Activated B cell treated with CpG ODN at 0.5 μM for 24 hours (primary cell): ENCODE measurements around the gene ARHGEF33. TPM values are rescaled to one million over a fixed set of nuclear protein-coding genes. Genes with fewer than 3 reads are reported as not detected.

ENCODE experiments used
- ATAC-seq: fragments of 200-7000 bp; cut with Tn5 transposase; one replicate; pipeline ENCODE4 v1.10.0; 2021; ENCODE audit warnings: low read depth, mild to moderate bottlenecking, moderate library complexity
- CTCF ChIA-PET: fragments of 350-600 bp; sonication (Branson Sonifier 250); formaldehyde crosslinking; loops from one replicate; lab custom pipeline; 2021; ENCODE audit warnings: antibody characterized with exemption; lab: Charles Lee
- POLR2A ChIA-PET: fragments of 350-600 bp; sonication (Branson Sonifier 250); formaldehyde crosslinking; loops from one replicate; lab custom pipeline; 2021; ENCODE audit warnings: antibody characterized with exemption; lab: Charles Lee
- DNase-seq: peaks from one replicate; pipeline ENCODE4 v3.0.0; 2022
- H3K27ac Mint-ChIP-seq: one replicate; pipeline ENCODE4 v1.8.0; 2020; ENCODE audit warnings: mixed read lengths
- H3K27me3 Mint-ChIP-seq: one replicate; pipeline ENCODE4 v1.8.0; 2021; ENCODE audit warnings: mixed read lengths
- H3K36me3 Mint-ChIP-seq: one replicate; pipeline ENCODE4 v1.8.0; 2021; ENCODE audit warnings: low read depth, mixed read lengths
- H3K4me1 Mint-ChIP-seq: one replicate; pipeline ENCODE4 v1.8.0; 2021; ENCODE audit warnings: mixed read lengths
- H3K4me3 Mint-ChIP-seq: one replicate; pipeline ENCODE4 v1.8.0; 2020; ENCODE audit warnings: mild to moderate bottlenecking, mixed read lengths
- H3K9me3 Mint-ChIP-seq: one replicate; pipeline ENCODE4 v1.8.0; 2020; ENCODE audit warnings: mixed read lengths
- intact Hi-C: fragments of 100-400 bp; cut with micrococcal nuclease; formaldehyde crosslinking; loops from one replicate; pipeline ENCODE4 v1.15.1; 2024
- total RNA-seq: library from RNA; stranded (reverse); gene quantifications from 2 replicates; pipeline ENCODE4 v1.2.3, GENCODE V29; 2022
- TF ChIP-seq, protein P1 (sequence below): fragments of 200-600 bp; IDR thresholded peaks from one replicate; pipeline ENCODE4 v1.8.0; 2022; ENCODE audit warnings: antibody characterized with exemption, mild to moderate bottlenecking

ARHGEF33 gene
- total RNA-seq, 1 donor from 2014 or later: 0.69 TPM

DNA sequence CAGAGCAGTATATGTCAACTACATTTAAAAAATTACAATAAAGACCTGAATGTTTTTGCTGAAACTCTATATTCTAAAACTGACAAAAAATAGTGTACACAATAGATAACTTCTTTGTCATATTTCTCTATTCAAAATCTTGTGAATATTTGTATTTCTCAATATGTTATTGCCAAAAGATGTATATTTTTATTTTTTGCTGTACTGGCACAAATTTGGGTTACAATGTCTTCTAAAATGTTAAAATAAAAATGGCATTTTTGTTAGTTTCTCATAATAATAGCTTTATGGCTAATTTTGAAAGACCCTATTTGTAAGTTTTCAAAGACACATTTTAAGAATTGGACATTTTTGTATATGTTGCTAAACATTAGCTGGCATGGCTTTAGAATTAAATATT is 630 bp upstream of the ARHGEF33 start:
- ChIA-PET CTCF (no interaction called here), POLR2A (no interaction called here)
- ATAC-seq: no peak
- H3K36me3 Mint-ChIP-seq: no peaks in the 10 kb centered on the region
- H3K4me1 Mint-ChIP-seq: no peaks in the 10 kb centered on the region
- TF ChIP-seq, protein P1, sequence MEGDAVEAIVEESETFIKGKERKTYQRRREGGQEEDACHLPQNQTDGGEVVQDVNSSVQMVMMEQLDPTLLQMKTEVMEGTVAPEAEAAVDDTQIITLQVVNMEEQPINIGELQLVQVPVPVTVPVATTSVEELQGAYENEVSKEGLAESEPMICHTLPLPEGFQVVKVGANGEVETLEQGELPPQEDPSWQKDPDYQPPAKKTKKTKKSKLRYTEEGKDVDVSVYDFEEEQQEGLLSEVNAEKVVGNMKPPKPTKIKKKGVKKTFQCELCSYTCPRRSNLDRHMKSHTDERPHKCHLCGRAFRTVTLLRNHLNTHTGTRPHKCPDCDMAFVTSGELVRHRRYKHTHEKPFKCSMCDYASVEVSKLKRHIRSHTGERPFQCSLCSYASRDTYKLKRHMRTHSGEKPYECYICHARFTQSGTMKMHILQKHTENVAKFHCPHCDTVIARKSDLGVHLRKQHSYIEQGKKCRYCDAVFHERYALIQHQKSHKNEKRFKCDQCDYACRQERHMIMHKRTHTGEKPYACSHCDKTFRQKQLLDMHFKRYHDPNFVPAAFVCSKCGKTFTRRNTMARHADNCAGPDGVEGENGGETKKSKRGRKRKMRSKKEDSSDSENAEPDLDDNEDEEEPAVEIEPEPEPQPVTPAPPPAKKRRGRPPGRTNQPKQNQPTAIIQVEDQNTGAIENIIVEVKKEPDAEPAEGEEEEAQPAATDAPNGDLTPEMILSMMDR: no peak
- H3K9me3 Mint-ChIP-seq: no peaks in the 10 kb centered on the region
- no peaks in the 10 kb centered on the region for H3K27me3 Mint-ChIP-seq
- no peak for DNase-seq
- intact Hi-C loops: no loop called here
- H3K4me3 Mint-ChIP-seq: no peak overlapping the region
- no peak overlapping the region for H3K27ac Mint-ChIP-seq

DNA sequence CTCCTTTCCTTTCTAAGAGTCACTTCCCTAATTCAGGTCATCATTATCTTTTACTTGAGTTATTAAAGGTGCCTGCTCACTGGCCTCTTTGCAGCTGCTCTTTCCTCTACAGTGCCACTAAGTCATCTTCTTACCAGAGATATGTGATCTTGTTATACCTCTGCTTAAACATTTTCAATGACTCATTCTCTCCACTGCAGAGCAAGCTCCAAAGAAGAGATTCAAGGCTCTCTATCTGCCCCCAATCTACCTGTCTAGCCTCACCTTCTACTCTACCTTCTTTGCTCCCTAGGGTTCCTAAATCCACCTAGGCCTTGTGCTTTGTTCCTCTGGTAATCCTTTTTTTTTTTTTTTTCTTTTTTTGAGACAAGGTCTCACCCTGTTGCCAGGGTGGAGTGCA is 3.1 kb downstream of the ARHGEF33 start:
- ChIA-PET CTCF (no interaction called here), POLR2A (no interaction called here)
- no peak overlapping the region for H3K27ac Mint-ChIP-seq
- peaks cover under 1% of the 10 kb centered on the region for H3K27me3 Mint-ChIP-seq
- no peaks in the 10 kb centered on the region for H3K9me3 Mint-ChIP-seq
- TF ChIP-seq, protein P1: no peak
- ATAC-seq (no peak), DNase-seq (no peak)
- no peak overlapping the region for H3K4me3 Mint-ChIP-seq
- intact Hi-C loops: no loop called here
- no peaks in the 10 kb centered on the region for H3K4me1 Mint-ChIP-seq
- no peaks in the 10 kb centered on the region for H3K36me3 Mint-ChIP-seq

DNA sequence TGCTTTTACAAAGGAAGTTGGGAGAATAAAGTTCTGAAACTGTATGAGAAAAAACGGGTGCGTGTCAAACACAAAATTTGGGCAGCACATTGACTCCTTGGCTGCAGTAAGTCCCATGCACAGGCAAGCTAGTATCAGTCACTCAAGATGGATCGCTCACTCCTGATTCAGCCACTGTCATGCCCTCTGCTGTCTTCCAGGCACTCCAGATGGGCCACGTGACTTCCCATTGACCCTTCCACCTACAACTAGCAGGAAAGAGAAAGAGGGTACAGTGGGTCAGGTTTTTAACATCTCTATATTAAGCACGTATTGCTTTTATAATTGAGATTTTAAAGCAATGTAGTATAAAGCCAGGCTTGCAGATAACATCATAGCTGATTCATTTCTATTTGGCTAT is 8.6 kb downstream of the ARHGEF33 start:
- ATAC-seq (no peak), DNase-seq (no peak)
- Mint-ChIP-seq H3K4me1 (no peaks in the 10 kb centered on the region), H3K36me3 (no peaks in the 10 kb centered on the region), H3K27ac (no peak overlapping the region), H3K4me3 (no peak overlapping the region), H3K9me3 (no peaks in the 10 kb centered on the region), H3K27me3 (peaks cover 2% of the 10 kb centered on the region)
- ChIA-PET CTCF (no interaction called here), POLR2A (no interaction called here)
- TF ChIP-seq, protein P1: no peak
- intact Hi-C loops: no loop called here

DNA sequence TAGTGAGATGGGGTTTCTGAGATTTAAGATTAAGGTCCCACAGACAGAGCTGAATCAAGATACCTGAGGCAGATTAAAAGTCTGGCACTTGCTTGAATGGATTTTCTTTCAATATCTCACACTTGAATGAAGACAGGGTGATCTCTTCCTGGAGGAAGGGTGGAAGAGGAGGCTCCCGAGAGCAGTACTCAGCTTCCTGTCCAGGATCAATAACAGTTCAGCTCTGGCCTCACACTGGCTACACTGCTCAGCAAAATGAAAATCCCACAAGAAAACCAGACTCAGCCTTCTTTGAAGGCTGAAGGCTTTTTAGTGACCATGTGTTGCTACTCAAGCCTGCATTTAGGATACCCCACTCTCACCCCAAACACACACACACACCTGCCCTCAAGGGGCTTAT is 11.1 kb downstream of the ARHGEF33 start:
- ATAC-seq (no peak), DNase-seq (no peak)
- ChIA-PET CTCF (no interaction called here), POLR2A (interaction anchor here (0.6 kb wide), 1 partner anchor 910 kb away, joined by 3 read pairs; no protein-coding TSS in a partner anchor)
- no peak overlapping the region for H3K27ac Mint-ChIP-seq
- H3K27me3 Mint-ChIP-seq: peaks cover 2% of the 10 kb centered on the region
- no peak overlapping the region for H3K4me3 Mint-ChIP-seq
- TF ChIP-seq, protein P1: no peak
- H3K4me1 Mint-ChIP-seq: no peaks in the 10 kb centered on the region
- H3K9me3 Mint-ChIP-seq: no peaks in the 10 kb centered on the region
- no peaks in the 10 kb centered on the region for H3K36me3 Mint-ChIP-seq
- intact Hi-C loops: no loop called here

DNA sequence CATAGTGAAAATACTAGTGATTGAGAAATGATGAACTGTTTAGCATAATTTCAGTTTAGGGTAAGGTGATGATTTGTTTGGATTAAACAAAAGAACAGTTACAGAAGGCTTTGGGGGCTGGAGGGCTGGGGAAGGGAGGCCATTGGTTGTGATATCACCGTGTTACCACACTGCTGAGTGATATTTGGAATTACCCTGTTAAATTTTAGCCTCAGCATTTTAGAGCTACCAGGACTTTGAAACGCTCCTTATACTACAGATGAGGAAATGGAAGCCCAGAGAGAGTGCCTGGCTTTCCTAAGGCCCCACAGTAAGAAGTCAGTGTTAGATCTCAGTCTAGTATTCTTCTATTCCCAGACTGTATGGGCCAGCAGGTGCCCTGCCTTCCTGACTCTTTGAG is 15.6 kb downstream of the ARHGEF33 start:
- DNase-seq (no peak), ATAC-seq (no peak)
- ChIA-PET CTCF (no interaction called here), POLR2A (no interaction called here)
- no peak overlapping the region for H3K27ac Mint-ChIP-seq
- no peaks in the 10 kb centered on the region for H3K9me3 Mint-ChIP-seq
- intact Hi-C loops: no loop called here
- TF ChIP-seq, protein P1: no peak
- H3K36me3 Mint-ChIP-seq: no peaks in the 10 kb centered on the region
- H3K4me3 Mint-ChIP-seq: no peak overlapping the region
- no peaks in the 10 kb centered on the region for H3K27me3 Mint-ChIP-seq
- H3K4me1 Mint-ChIP-seq: no peaks in the 10 kb centered on the region
